HG02943 (cell line): ENCODE measurements around the gene SPACA6.
"Not testable (repeated sequence)": the region's sequence is repeated elsewhere in the genome, so short reads cannot be mapped to it uniquely, and the experiment has no call there.

Experiments
- ATAC-seq: cut with Tn5 transposase; IDR thresholded peaks from one replicate; pipeline ENCODE4 v1.9.1; 2021; ENCODE audit warnings: mild to moderate bottlenecking, low read depth, moderate library complexity; ENCODE audit not compliant: unreplicated experiment

SPACA6 gene

GRCh38 chr19:51693260-51693659 lies at the start of gene SPACA6:
Gene SPACA6 (plus strand): TSS chr19:51693330. CDS start chr19:51693527, 197 bp downstream.
- ATAC-seq, result no peak

- no peak for ATAC-seq
These were observed 48.4 kb upstream of the SPACA6 start for GRCh38 chr19:51644636-51645271.

- ATAC-seq, result not testable (repeated sequence)
These were observed 46.4 kb upstream of the SPACA6 start, which contains the start of gene SIGLEC14 for GRCh38 chr19:51646730-51647129. Gene SIGLEC14 (minus strand): TSS chr19:51646825. CDS start chr19:51646759, 66 bp downstream.

GRCh38 chr19:51647318-51647717 lies 45.8 kb upstream of the SPACA6 start:
- no peak for ATAC-seq

- ATAC-seq, result no peak
These were observed 41.8 kb upstream of the SPACA6 start for GRCh38 chr19:51651216-51651846.

GRCh38 chr19:51652266-51652665 lies 40.9 kb upstream of the SPACA6 start:
- ATAC-seq, result no peak

- ATAC-seq, result no peak
These were observed 40.0 kb upstream of the SPACA6 start for GRCh38 chr19:51653162-51653561.

- no peak for ATAC-seq
These were observed 38.3 kb upstream of the SPACA6 start for GRCh38 chr19:51654783-51655182.

GRCh38 chr19:51660975-51661600 lies 32.0 kb upstream of the SPACA6 start:
- ATAC-seq, result no peak

- ATAC-seq, result no peak
These were observed 29.5 kb upstream of the SPACA6 start for GRCh38 chr19:51663650-51664049.

GRCh38 chr19:51664131-51664530 lies 29.0 kb upstream of the SPACA6 start:
- ATAC-seq, result no peak

- no peak for ATAC-seq
These were observed 28.1 kb upstream of the SPACA6 start for GRCh38 chr19:51664997-51665396.

- ATAC-seq, result no peak
These were observed 24.9 kb upstream of the SPACA6 start for GRCh38 chr19:51668216-51668615.

- not testable (repeated sequence) for ATAC-seq
These were observed 17.1 kb upstream of the SPACA6 start for GRCh38 chr19:51675911-51676565.

GRCh38 chr19:51676566-51677083 lies 16.5 kb upstream of the SPACA6 start:
- ATAC-seq, result no peak

GRCh38 chr19:51680474-51680873 lies 12.7 kb upstream of the SPACA6 start:
- no peak for ATAC-seq

- ATAC-seq, result no peak
These were observed 11.7 kb upstream of the SPACA6 start for GRCh38 chr19:51681286-51681941.

- ATAC-seq, result no peak
These were observed 7.0 kb upstream of the SPACA6 start for GRCh38 chr19:51686171-51686570.

- ATAC-seq, result no peak
These were observed 5.1 kb upstream of the SPACA6 start for GRCh38 chr19:51687791-51688670.
